ENCODE measurements around the gene TK2.

TK2 gene

GRCh38 chr16:66594739-66595138, 44.8 kb upstream of the TK2 start:
- Histone ChIP-seq H3K27ac (ENCODE audit: low read depth, low read length) (no peak overlapping the region), H3K27me3 (ENCODE audit: low read length) (no peaks in the 10 kb centered on the region), H3K4me3 (ENCODE audit: insufficient read depth, low read length, poor library complexity, severe bottlenecking) (no peak overlapping the region), H4K20me1 (ENCODE audit: low read depth, low read length) (no peaks in the 10 kb centered on the region), H3K36me3 (ENCODE audit: low read length) (no peaks in the 10 kb centered on the region), H2AFZ (ENCODE audit: low read depth, low read length, severe bottlenecking) (no peak overlapping the region), H3K9me3 (ENCODE audit: insufficient read depth, low read length) (no peaks in the 10 kb centered on the region), H3K9me2 (replicated peaks; ENCODE audit: insufficient read depth, low read length) (no peaks in the 10 kb centered on the region), H3K4me2 (ENCODE audit: low read depth, low read length, poor library complexity, severe bottlenecking) (no peak overlapping the region), H3K79me2 (ENCODE audit: insufficient read depth, low read length) (no peaks in the 10 kb centered on the region), H3K9ac (ENCODE audit: low read length) (no peak overlapping the region), H3F3A (ENCODE audit: insufficient read depth) (no peaks in the 10 kb centered on the region)
- TF ChIP-seq EZH2phosphoT487 (conservative IDR thresholded peaks at IDR 0.05; ENCODE audit: low read length), result no peak

GRCh38 chr16:66592814-66593213, 42.9 kb upstream of the TK2 start:
- H3K9ac ChIP-seq (ENCODE audit: low read length), result no peak overlapping the region

GRCh38 chr16:66592241-66592640, 42.3 kb upstream of the TK2 start:
- Histone ChIP-seq H3K9me3 (ENCODE audit: insufficient read depth, low read length) (no peaks in the 10 kb centered on the region), H3F3A (ENCODE audit: insufficient read depth) (no peaks in the 10 kb centered on the region), H2AFZ (ENCODE audit: low read depth, low read length, severe bottlenecking) (no peak overlapping the region), H3K79me2 (ENCODE audit: insufficient read depth, low read length) (no peaks in the 10 kb centered on the region), H3K27me3 (ENCODE audit: low read length) (no peaks in the 10 kb centered on the region), H3K36me3 (ENCODE audit: low read length) (no peaks in the 10 kb centered on the region), H3K9me2 (replicated peaks; ENCODE audit: insufficient read depth, low read length) (no peaks in the 10 kb centered on the region), H3K4me3 (ENCODE audit: insufficient read depth, low read length, poor library complexity, severe bottlenecking) (no peak overlapping the region), H3K27ac (ENCODE audit: low read depth, low read length) (no peak overlapping the region), H3K4me2 (ENCODE audit: low read depth, low read length, poor library complexity, severe bottlenecking) (no peak overlapping the region), H3K9ac (ENCODE audit: low read length) (no peak overlapping the region), H4K20me1 (ENCODE audit: low read depth, low read length) (no peaks in the 10 kb centered on the region)
- no peak for TF ChIP-seq EZH2phosphoT487 (conservative IDR thresholded peaks at IDR 0.05; ENCODE audit: low read length)
- TF ChIP-seq CTCF (IDR thresholded peaks at IDR 0.05; ENCODE audit: insufficient read depth, low read length, poor library complexity, severe bottlenecking), result no peak

More at GRCh38 chr16:66592814-66593213, 42.9 kb upstream of the TK2 start:
- no peak overlapping the region for H3K4me3 ChIP-seq (ENCODE audit: insufficient read depth, low read length, poor library complexity, severe bottlenecking)
- H3K4me2 ChIP-seq (ENCODE audit: low read depth, low read length, poor library complexity, severe bottlenecking), result no peak overlapping the region
- H3K9me3 ChIP-seq (ENCODE audit: insufficient read depth, low read length), result no peaks in the 10 kb centered on the region
- H3K27me3 ChIP-seq (ENCODE audit: low read length), result no peaks in the 10 kb centered on the region
- no peaks in the 10 kb centered on the region for H3K9me2 ChIP-seq (replicated peaks; ENCODE audit: insufficient read depth, low read length)
- H3F3A ChIP-seq (ENCODE audit: insufficient read depth), result no peaks in the 10 kb centered on the region
- no peaks in the 10 kb centered on the region for H3K79me2 ChIP-seq (ENCODE audit: insufficient read depth, low read length)
- H3K36me3 ChIP-seq (ENCODE audit: low read length), result no peaks in the 10 kb centered on the region
- H3K27ac ChIP-seq (ENCODE audit: low read depth, low read length), result no peak overlapping the region
- H2AFZ ChIP-seq (ENCODE audit: low read depth, low read length, severe bottlenecking), result no peak overlapping the region
- no peaks in the 10 kb centered on the region for H4K20me1 ChIP-seq (ENCODE audit: low read depth, low read length)
- TF ChIP-seq EZH2phosphoT487 (conservative IDR thresholded peaks at IDR 0.05; ENCODE audit: low read length) (no peak), CTCF (IDR thresholded peaks at IDR 0.05; ENCODE audit: insufficient read depth, low read length, poor library complexity, severe bottlenecking) (no peak)

- TF ChIP-seq EZH2phosphoT487 (conservative IDR thresholded peaks at IDR 0.05; ENCODE audit: low read length) (no peak), CTCF (IDR thresholded peaks at IDR 0.05; ENCODE audit: insufficient read depth, low read length, poor library complexity, severe bottlenecking) (no peak)
- no peak overlapping the region for H3K4me2 ChIP-seq (ENCODE audit: low read depth, low read length, poor library complexity, severe bottlenecking)
- no peaks in the 10 kb centered on the region for H3K9me3 ChIP-seq (ENCODE audit: insufficient read depth, low read length)
Measured at GRCh38 chr16:66591018-66591417, 41.1 kb upstream of the TK2 start.

More at GRCh38 chr16:66591018-66591417, 41.1 kb upstream of the TK2 start:
- Histone ChIP-seq H3K4me3 (ENCODE audit: insufficient read depth, low read length, poor library complexity, severe bottlenecking) (no peak overlapping the region), H3K9me2 (replicated peaks; ENCODE audit: insufficient read depth, low read length) (no peaks in the 10 kb centered on the region), H3K27me3 (ENCODE audit: low read length) (no peaks in the 10 kb centered on the region), H3F3A (ENCODE audit: insufficient read depth) (no peaks in the 10 kb centered on the region), H2AFZ (ENCODE audit: low read depth, low read length, severe bottlenecking) (no peak overlapping the region), H3K36me3 (ENCODE audit: low read length) (no peaks in the 10 kb centered on the region), H4K20me1 (ENCODE audit: low read depth, low read length) (no peaks in the 10 kb centered on the region), H3K27ac (ENCODE audit: low read depth, low read length) (no peak overlapping the region), H3K79me2 (ENCODE audit: insufficient read depth, low read length) (no peaks in the 10 kb centered on the region), H3K9ac (ENCODE audit: low read length) (no peak overlapping the region)
